HepG2 (cell line): Measurements from ENCODE around the gene YPEL3. TPM values are rescaled to one million over a fixed set of nuclear protein-coding genes. Genes with fewer than 3 reads are reported as not detected.

Source experiments
- ATAC-seq: fragments of 200-7000 bp; cut with Tn5 transposase; 3 replicates; pipeline ENCODE4 v1.9.1; 2020; ENCODE audit warnings: mild to moderate bottlenecking, moderate library complexity
- BruUV-seq: library from RNA; stranded (reverse); fragments of 400-500 nt; replicated peaks from 2 replicates; lab custom pipeline; 2021; lab: Mats Ljungman, UMichigan
- CTCF ChIA-PET: fragments of 300-600 bp; formaldehyde crosslinking; extraction: SDS; loops from one replicate; lab custom pipeline; 2021; ENCODE audit warnings: low total read pairs, inconsistent platforms, low intra/inter-chr PET ratio; lab: Yijun Ruan, JAX
- POLR2A ChIA-PET: fragments of 350-600 bp; sonication (Branson Sonifier 250); formaldehyde crosslinking; loops from one replicate; lab custom pipeline; 2020; ENCODE audit warnings: antibody characterized with exemption, inconsistent platforms; lab: Yijun Ruan, JAX
- DNase-seq: peaks from one replicate; pipeline ENCODE4 v3.0.0-alpha.2; 2015; ENCODE audit warnings: low spot score
- FAIRE-seq: peaks from 3 replicates; lab custom pipeline; 2011; peaks lifted over from hg19 to GRCh38; lab: Jason Lieb, UNC
- H2AFZ ChIP-seq: one replicate; pipeline ENCODE4 v1.6.1; 2011; ENCODE audit warnings: low read length, inconsistent platforms
- H3K27ac ChIP-seq: fragments of 300-600 bp; 3 replicates; pipeline ENCODE4 v1.8.0; 2011; ENCODE audit warnings: mixed run types, mild to moderate bottlenecking, mixed read lengths, low read length, inconsistent platforms; ENCODE audit not compliant: insufficient read depth; ENCODE audit errors: extremely low read length
- H3K27me3 ChIP-seq, 2 experiments: fragments of 200-600 bp in 1 of 2; 2 replicates in 1 of 2; 3 replicates in 1 of 2; pipeline versions ENCODE4 v1.6.0 to v1.8.0; 2011; ENCODE audit warnings: low read length in 2 of 2, mild to moderate bottlenecking in 2 of 2, moderate library complexity in 2 of 2, inconsistent platforms in 1 of 2; ENCODE audit not compliant: insufficient read depth in 2 of 2, control insufficient read depth in 1 of 2
- H3K36me3 ChIP-seq, 2 experiments: fragments of 200-600 bp in 1 of 2; replicated peaks in 1 of 2; 2 replicates in 1 of 2; 3 replicates in 1 of 2; pipeline versions ENCODE4 v1.5.1 to v1.8.0; 2011; ENCODE audit warnings: low read length in 2 of 2, inconsistent platforms in 1 of 2; ENCODE audit not compliant: insufficient read depth in 2 of 2, control insufficient read depth in 1 of 2
- H3K4me1 ChIP-seq: 2 replicates; pipeline ENCODE4 v1.5.1; 2012; ENCODE audit warnings: low read length, inconsistent platforms; ENCODE audit not compliant: insufficient read depth
- H3K4me2 ChIP-seq: 2 replicates; pipeline ENCODE4 v1.6.0; 2011; ENCODE audit warnings: low read depth, low read length, inconsistent platforms
- H3K4me3 ChIP-seq, 3 experiments: fragments of 200-600 bp in 1 of 3; sonication (generic), shearing (Covaris generic) in 1 of 3; replicated peaks in 1 of 3; 2 replicates each; pipeline ENCODE4 v1.5.1; 2011 to 2016; ENCODE audit warnings: low read length in 3 of 3, inconsistent platforms in 2 of 3, low read depth in 2 of 3, mild to moderate bottlenecking in 2 of 3, control low read depth in 1 of 3, mixed read lengths in 1 of 3; ENCODE audit not compliant: insufficient read depth in 1 of 3
- H3K79me2 ChIP-seq: one replicate; pipeline ENCODE4 v1.6.1; 2011; ENCODE audit warnings: low read length, inconsistent platforms; ENCODE audit not compliant: insufficient read depth
- H3K9ac ChIP-seq: 2 replicates; pipeline ENCODE4 v1.6.0; 2011; ENCODE audit warnings: mild to moderate bottlenecking, low read depth, low read length, inconsistent platforms; ENCODE audit not compliant: insufficient read depth
- H3K9me3 ChIP-seq: 2 replicates; pipeline ENCODE4 v1.5.1; 2012; ENCODE audit warnings: mild to moderate bottlenecking, low read length
- H4K20me1 ChIP-seq: 2 replicates; pipeline ENCODE4 v1.6.0; 2011; ENCODE audit warnings: inconsistent platforms, mild to moderate bottlenecking, low read length, moderate library complexity; ENCODE audit not compliant: insufficient read depth
- KDM6A ChIP-seq: IDR thresholded peaks from 2 replicates; pipeline ENCODE4 v1.6.1; 2016; ENCODE audit warnings: low read depth
- REPIN1 ChIP-seq: sonication (generic); formaldehyde crosslinking; IDR thresholded peaks from 2 replicates; pipeline ENCODE4 v1.8.0; 2022; ENCODE audit warnings: missing genetic modification reagents, low read depth, mild to moderate bottlenecking, borderline replicate concordance
- UBTF ChIP-seq: sonication (generic); formaldehyde crosslinking; IDR thresholded peaks from 2 replicates; pipeline ENCODE4 v1.4.0; 2020; ENCODE audit warnings: mild to moderate bottlenecking, missing genetic modification reagents
- ZNF670 ChIP-seq: sonication (generic); formaldehyde crosslinking; IDR thresholded peaks from 2 replicates; pipeline ENCODE4 v1.8.0; 2022; ENCODE audit warnings: mild to moderate bottlenecking, missing genetic modification reagents, borderline replicate concordance
- WGBS: methylation state at CpG from one replicate; pipeline ENCODE4 v1.1.6; 2017; ENCODE audit warnings: low lambda C conversion rate; 5-methylcytosine and 5-hydroxymethylcytosine counted together
- in situ Hi-C: cut with HindIII; loops from 2 replicates; pipeline ENCODE4 v1.10.0; 2017; ENCODE audit warnings: low pct_unique_long_range_greater_than_20kb; ENCODE audit not compliant: extremely low pct_ligation_motif_present
- intact Hi-C: fragments of 100-400 bp; cut with micrococcal nuclease; formaldehyde crosslinking; loops from one replicate; pipeline ENCODE4 v1.10.0; 2022; ENCODE audit not compliant: unreplicated experiment
- polyA plus RNA-seq, 8 experiments: library from polyadenylated mRNA; depleted of rRNA in 3 of 8; stranded (reverse) in 7 of 8; unstranded in 1 of 8; fragments of >200 nt; fragmentation: Illumina TruSeq in 4 of 8; extraction: Trizol in 4 of 8; gene quantifications; 2 replicates each; pipeline versions ENCODE4 v1.2.1 to v1.2.3, GENCODE V29; 2011 to 2016; ENCODE audit warnings: low read depth in 4 of 8, missing spikeins in 1 of 8, mixed read lengths in 1 of 8; ENCODE audit not compliant: insufficient read depth in 1 of 8
- total RNA-seq, 5 experiments: library from RNA; depleted of rRNA; stranded (reverse); fragments of >200 nt; fragmentation: Illumina TruSeq; extraction: Trizol; gene quantifications; 2 replicates each; pipeline ENCODE4 v1.2.3, GENCODE V29; 2016; ENCODE audit warnings: low read depth in 1 of 5
- TF ChIP-seq, protein P1 (sequence below): sonication (generic); formaldehyde crosslinking; IDR thresholded peaks from 2 replicates; pipeline ENCODE4; 2020; ENCODE audit warnings: missing genetic modification reagents, mild to moderate bottlenecking, borderline replicate concordance

The YPEL3 gene
- total and polyA plus RNA-seq, 2 of the 13 experiments (the other 11 are each of a cell fraction or from before 2014, with no cell fraction given): 5.4 to 47.0 TPM

DNA sequence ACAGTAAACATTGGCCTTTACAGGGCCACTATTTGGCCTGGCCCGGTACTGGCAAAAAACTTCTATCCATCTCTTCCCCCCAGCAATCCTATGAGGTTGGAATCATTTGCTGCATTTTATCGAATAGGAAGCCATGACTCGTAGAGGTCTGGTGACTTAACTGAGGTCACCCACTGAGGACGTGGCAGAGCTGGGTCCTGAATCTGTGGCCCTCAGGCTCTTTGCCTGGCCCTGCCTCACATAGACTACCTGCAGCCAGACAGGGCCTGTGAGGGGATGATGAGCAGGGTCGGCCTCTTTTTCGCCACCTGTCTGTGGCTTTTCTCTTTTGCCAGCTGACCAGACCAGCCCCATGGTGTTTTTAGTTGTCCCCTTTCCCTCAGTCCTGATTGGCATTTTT is 18.4 kb downstream of the YPEL3 start:
- ChIA-PET CTCF (no interaction called here), POLR2A (interaction anchor here (0.6 to 4.4 kb wide), 4 partner anchors 11 to 17 kb away, joined by 3 to 28 read pairs (median 4); partner anchors contain the start of gene ALDOA)
- Histone ChIP-seq H4K20me1 (peaks cover 16% of the 10 kb centered on the region), H3K9ac (peak overlapping the region; percentile 90), H3K4me3 (peak overlapping the region; percentile 81 to 98 (median 90); a peak in 3 of 6 replicates), H3K27ac (peak overlapping the region; percentile 82), H3K27me3 (no peaks in the 10 kb centered on the region; a peak in 1 of 5 replicates), H3K79me2 (peaks cover 51% of the 10 kb centered on the region)
- FAIRE-seq: no peak
- WGBS: 85% methylated on average over 6 of the region's 6 CpGs
- intact Hi-C loops (no loop called here), in situ Hi-C loops (loop anchor here (25.0 kb wide), 1 partner anchor 560 kb away; no protein-coding TSS in a partner anchor)
- no TSS peak for BruUV-seq
- TF ChIP-seq KDM6A (CRISPR knock-in tag): no peak
- no peak for TF ChIP-seq ZNF670 (CRISPR knock-in tag)
- 0 out of 2 replicates have a peak, but pooled peaks have one; percentile 18 for TF ChIP-seq REPIN1 (CRISPR knock-in tag)
- 0 out of 2 replicates have a peak, but pooled peaks have one; percentile 23 for TF ChIP-seq UBTF (CRISPR knock-in tag)
- TF ChIP-seq, protein P1, sequence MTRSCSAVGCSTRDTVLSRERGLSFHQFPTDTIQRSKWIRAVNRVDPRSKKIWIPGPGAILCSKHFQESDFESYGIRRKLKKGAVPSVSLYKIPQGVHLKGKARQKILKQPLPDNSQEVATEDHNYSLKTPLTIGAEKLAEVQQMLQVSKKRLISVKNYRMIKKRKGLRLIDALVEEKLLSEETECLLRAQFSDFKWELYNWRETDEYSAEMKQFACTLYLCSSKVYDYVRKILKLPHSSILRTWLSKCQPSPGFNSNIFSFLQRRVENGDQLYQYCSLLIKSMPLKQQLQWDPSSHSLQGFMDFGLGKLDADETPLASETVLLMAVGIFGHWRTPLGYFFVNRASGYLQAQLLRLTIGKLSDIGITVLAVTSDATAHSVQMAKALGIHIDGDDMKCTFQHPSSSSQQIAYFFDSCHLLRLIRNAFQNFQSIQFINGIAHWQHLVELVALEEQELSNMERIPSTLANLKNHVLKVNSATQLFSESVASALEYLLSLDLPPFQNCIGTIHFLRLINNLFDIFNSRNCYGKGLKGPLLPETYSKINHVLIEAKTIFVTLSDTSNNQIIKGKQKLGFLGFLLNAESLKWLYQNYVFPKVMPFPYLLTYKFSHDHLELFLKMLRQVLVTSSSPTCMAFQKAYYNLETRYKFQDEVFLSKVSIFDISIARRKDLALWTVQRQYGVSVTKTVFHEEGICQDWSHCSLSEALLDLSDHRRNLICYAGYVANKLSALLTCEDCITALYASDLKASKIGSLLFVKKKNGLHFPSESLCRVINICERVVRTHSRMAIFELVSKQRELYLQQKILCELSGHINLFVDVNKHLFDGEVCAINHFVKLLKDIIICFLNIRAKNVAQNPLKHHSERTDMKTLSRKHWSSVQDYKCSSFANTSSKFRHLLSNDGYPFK: 0 out of 2 replicates have a peak, but pooled peaks have one; percentile 24
- TF ChIP-seq, all 625 proteins: peak for 3
- Histone ChIP-seq H3K4me2 (peak overlapping the region; percentile 91), H2AFZ (no peak overlapping the region), H3K36me3 (peaks cover 19 to 39% of the 10 kb centered on the region in 2 experiments), H3K9me3 (no peaks in the 10 kb centered on the region), H3K4me1 (peaks cover 68% of the 10 kb centered on the region)
- DNase-seq: no peak
- no peak for ATAC-seq
